Stimulated activated CD4-positive, alpha-beta T cell treated with anti-CD3 and anti-CD28 coated beads, Interleukin-4, amount 100 ng/mL, for 4 hours (primary cell): ENCODE results near the gene CACNA1D.
"Not testable (repeated sequence)": the region's sequence is repeated elsewhere in the genome, so short reads cannot be mapped to it uniquely, and the experiment has no call there.

ENCODE experiments used
- DNase-seq, 2 experiments: peaks; one replicate each; pipeline ENCODE4 v3.0.0-alpha.2; 2020

The CACNA1D gene

DNA sequence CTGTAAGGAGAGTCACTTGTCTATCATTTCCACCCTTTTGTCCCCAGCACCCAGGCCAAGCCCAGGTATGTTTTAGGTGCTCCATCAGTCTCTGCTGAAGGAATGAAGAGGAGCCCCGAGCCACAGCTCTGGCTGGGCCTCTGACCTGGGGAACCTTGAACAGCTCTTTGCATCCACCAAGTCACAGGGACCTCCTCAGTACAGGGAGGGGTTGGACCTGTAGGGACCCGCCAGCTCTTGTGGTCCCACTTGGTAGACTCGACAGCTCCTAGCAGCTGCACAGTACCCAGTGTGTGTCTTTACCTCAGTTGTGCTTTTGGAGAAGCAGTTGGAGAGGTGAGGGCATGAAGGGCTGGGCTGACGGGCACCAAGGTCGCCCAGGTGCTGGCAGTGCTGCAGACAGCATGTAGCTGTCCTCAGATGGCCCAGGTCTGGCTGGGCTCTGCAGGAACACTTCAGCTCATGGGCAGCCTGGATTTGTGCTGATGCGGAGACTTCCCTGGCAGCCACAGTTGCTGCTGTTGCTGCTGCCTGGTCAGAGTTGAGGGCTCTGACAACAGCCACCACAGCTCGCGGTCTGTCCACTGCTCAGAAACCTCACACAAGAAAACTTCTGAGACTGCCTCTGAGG is 123.6 kb downstream of the CACNA1D start:
- DNase-seq, result no peak

DNA sequence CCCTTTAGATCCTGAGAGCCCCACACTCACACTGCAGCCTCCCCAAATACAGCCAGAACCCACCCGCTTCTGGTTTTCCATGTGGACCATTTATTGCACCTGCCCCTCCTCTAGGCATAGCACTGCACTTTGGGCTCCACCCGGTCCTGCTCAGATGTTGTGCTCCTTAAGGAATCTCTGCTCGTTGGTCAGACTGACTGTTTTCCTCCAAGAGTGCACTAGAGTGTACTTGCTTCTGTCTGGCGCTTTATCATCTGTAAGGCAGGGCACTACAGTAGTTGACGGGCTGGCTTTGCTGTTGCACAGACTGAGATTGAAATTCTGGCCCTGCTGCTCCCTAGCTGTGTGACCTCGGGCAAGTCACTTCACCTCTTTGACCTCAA is 124.1 kb downstream of the CACNA1D start:
- DNase-seq, result no peak

GRCh38 chr3:53618936-53619335 is 124.5 kb downstream of the CACNA1D start:
- DNase-seq, result no peak

- no peak for DNase-seq
Measured at GRCh38 chr3:53624061-53624857, 129.8 kb downstream of the CACNA1D start.

DNA sequence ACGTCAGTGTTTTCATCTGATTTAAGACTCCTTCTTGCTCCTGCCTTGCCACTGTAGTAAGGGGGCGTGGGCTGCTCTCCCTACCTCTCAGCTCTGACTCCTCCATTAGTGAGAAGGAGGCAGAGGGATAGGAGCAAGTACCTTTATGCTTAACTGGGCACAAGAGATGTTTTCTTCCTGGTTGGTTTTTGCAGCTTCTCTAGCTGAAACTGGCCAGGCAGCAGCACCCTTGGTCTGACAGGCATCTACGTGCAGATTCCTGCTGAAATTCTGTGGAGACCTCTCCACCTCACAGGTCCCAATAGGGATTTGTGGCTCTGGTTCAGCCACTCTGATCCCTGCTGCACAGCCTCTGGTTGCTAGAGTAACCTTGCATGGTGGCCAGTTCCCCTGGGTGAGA is 132.5 kb downstream of the CACNA1D start:
- DNase-seq, result no peak

GRCh38 chr3:53628536-53629401 is 134.4 kb downstream of the CACNA1D start:
- no peak for DNase-seq

GRCh38 chr3:53629402-53629723 is 135.0 kb downstream of the CACNA1D start:
- no peak for DNase-seq

GRCh38 chr3:53630547-53630946 is 136.1 kb downstream of the CACNA1D start:
- DNase-seq, result no peak

DNA sequence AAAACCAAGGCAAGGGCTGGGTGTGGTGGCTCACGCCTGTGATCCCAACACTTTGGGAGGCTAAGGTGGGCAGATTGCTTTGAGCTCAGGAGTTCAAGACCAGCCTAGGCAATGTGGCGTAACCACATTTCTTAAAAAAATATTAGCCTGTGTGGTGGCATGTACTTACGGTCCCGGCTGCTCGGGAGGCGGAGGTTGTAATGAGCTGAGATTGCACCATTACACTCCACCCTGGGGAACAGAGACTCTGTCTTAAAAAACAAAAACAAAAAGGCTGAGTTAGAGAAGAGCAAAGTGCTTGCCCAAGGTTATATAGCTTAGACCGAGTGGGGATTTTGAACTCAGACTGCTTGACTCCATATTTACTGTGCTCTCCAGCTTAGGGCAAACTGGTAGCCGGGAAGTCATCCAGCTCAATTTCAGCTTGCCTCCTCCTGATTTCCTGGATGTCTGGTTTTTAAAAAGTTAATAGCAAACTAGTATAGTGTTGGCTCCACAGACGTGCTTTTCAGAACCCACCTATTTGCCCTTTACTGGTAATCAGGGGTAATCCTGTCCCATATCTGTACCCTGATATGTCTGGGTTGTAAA is 138.9 kb downstream of the CACNA1D start:
- no peak for DNase-seq

GRCh38 chr3:53635041-53635440 is 140.6 kb downstream of the CACNA1D start:
- no peak for DNase-seq

DNA sequence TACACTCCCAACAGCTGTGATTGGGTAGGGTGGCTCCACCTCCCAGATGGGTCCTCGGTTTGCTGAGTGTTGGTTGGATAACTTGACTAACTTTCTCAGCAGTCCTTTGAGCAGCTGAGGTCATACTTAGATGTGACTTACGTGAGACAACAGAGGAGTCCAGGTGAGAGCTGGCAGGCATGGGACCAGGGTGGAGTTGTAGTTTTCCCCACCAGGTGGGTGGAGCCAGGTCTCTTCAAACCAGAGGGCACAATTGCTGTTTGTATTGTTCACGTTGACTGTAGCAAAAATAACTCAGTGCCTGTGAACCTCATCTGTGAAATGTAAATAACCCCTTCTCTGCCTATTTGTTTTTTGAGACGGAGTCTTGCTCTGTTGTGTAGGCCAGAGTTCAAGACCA is 144.4 kb downstream of the CACNA1D start:
- DNase-seq, result not testable (repeated sequence)

- DNase-seq, result no peak
Measured at GRCh38 chr3:53641397-53641796, 147.0 kb downstream of the CACNA1D start.

- DNase-seq, result no peak
Measured at GRCh38 chr3:53642211-53642610, 147.8 kb downstream of the CACNA1D start.

GRCh38 chr3:53643757-53644156 is 149.3 kb downstream of the CACNA1D start:
- no peak for DNase-seq

- DNase-seq, result no peak
Measured at GRCh38 chr3:53645754-53646153, 151.3 kb downstream of the CACNA1D start.

- no peak for DNase-seq
Measured at GRCh38 chr3:53646723-53647122, 152.3 kb downstream of the CACNA1D start.

GRCh38 chr3:53649816-53650215 is 155.4 kb downstream of the CACNA1D start:
- DNase-seq, result no peak

- DNase-seq, result no peak
Measured at GRCh38 chr3:53650424-53650823, 156.0 kb downstream of the CACNA1D start.

DNA sequence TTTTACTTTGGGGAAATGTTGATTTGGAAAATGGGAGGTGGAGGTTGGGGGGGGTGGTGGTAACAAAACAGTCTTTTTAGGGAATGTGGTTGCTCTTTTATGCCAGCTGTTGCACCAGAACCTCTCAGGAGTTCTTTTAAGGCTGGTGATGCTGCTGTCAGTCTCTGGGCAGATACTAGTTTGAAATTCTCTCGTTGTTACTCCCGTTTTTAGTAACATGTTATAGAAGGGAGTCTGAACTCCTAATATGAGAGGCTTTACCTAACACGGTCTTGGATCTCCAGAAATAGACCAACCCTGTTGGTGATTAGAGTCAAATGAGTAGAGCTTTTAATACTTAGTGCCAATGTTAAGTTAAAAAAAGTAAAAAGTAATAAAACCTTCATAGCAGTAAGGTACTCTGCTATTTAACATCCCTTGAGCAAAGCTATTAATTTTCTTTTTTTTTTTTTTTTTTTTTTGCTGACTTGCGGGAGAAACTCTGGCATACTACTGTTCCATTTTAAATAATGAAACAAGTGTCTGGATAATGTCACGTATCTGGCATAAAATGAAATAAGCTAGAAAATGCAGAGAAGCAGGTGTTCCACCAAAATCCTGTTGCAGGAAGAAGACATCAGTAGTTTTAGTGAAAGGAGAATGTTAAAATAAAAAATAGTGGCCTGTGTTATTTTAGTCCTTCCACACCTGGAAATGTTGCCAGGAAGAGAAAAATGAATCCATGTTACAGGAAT is 156.7 kb downstream of the CACNA1D start:
- no peak for DNase-seq

DNA sequence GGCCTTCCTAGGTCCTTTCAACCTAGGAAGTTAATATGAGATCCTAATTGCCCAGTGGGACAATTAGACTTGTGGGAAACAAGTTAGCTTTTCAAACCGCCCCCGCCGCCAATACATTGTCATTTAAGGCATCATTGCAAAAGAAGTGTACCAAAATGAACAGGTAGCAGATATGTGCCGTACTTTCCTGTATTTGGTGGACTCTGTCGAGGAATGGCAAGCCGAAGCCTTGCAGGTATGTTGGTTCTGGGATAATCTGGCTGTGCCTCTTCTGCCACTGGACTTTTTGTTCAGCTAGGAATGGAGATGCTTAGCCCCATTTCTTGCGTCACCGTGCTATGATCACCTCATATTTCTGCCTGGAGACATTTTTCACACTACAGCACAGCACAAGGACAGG is 157.5 kb downstream of the CACNA1D start:
- no peak for DNase-seq

- DNase-seq, result no peak
Measured at GRCh38 chr3:53657651-53658050, 163.2 kb downstream of the CACNA1D start.

GRCh38 chr3:53658613-53659193 is 164.3 kb downstream of the CACNA1D start:
- DNase-seq, result no peak
